ENCODE data around the gene CBLC. TPM values are rescaled to one million over a fixed set of nuclear protein-coding genes. Genes with fewer than 3 reads are reported as not detected.
A peak's percentile ranks its signal among the peaks of the same experiment; 100 is the strongest.

Gene CBLC
- total RNA-seq, 1 donor from 2014 or later = not detected

GRCh38 chr19:44845286-44845611, 67.6 kb downstream of the CBLC start:
- Mint-ChIP-seq H3K9me3 (ENCODE audit: unreplicated experiment) (no peaks in the 10 kb centered on the region), H3K4me1 (ENCODE audit: unreplicated experiment) (peaks cover 29% of the 10 kb centered on the region), H3K4me3 (ENCODE audit: unreplicated experiment) (peak overlapping the region; percentile 90), H3K27ac (ENCODE audit: unreplicated experiment) (peak overlapping the region; percentile 85), H3K36me3 (ENCODE audit: unreplicated experiment) (no peaks in the 10 kb centered on the region), H3K27me3 (ENCODE audit: unreplicated experiment) (no peaks in the 10 kb centered on the region)
- no peak for TF ChIP-seq CTCF (IDR thresholded peaks at IDR 0.05)
- DNase-seq (ENCODE audit: extremely low spot score, unreplicated experiment) = no peak

GRCh38 chr19:44845612-44846454, 68.1 kb downstream of the CBLC start, which contains the start of gene NECTIN2:
Gene NECTIN2 (plus strand): TSS chr19:44846297. CDS start chr19:44846526, 229 bp downstream.
- peak; percentile 80 for TF ChIP-seq CTCF (IDR thresholded peaks at IDR 0.05)
- H3K4me1 Mint-ChIP-seq (ENCODE audit: unreplicated experiment) = peaks cover 31% of the 10 kb centered on the region

GRCh38 chr19:44846455-44847143, 68.9 kb downstream of the CBLC start:
- Mint-ChIP-seq H3K4me3 (ENCODE audit: unreplicated experiment) (peak overlapping the region; percentile 90), H3K27me3 (ENCODE audit: unreplicated experiment) (no peaks in the 10 kb centered on the region), H3K27ac (ENCODE audit: unreplicated experiment) (peak overlapping the region; percentile 98), H3K4me1 (ENCODE audit: unreplicated experiment) (peaks cover 32% of the 10 kb centered on the region), H3K9me3 (ENCODE audit: unreplicated experiment) (no peaks in the 10 kb centered on the region), H3K36me3 (ENCODE audit: unreplicated experiment) (no peaks in the 10 kb centered on the region)
- TF ChIP-seq CTCF (IDR thresholded peaks at IDR 0.05) = no peak
- DNase-seq (ENCODE audit: extremely low spot score, unreplicated experiment) = no peak

More at GRCh38 chr19:44845612-44846454, 68.1 kb downstream of the CBLC start, which contains the start of gene NECTIN2:
- Mint-ChIP-seq H3K4me3 (ENCODE audit: unreplicated experiment) (peak within 1 kb of the TSS; percentile 90), H3K36me3 (ENCODE audit: unreplicated experiment) (no peaks in the 10 kb centered on the region), H3K27me3 (ENCODE audit: unreplicated experiment) (no peaks in the 10 kb centered on the region), H3K9me3 (ENCODE audit: unreplicated experiment) (no peaks in the 10 kb centered on the region), H3K27ac (ENCODE audit: unreplicated experiment) (peak within 1 kb of the TSS; percentile 98)
- peak; percentile 100 for DNase-seq (ENCODE audit: extremely low spot score, unreplicated experiment)

GRCh38 chr19:44847144-44848035, 69.7 kb downstream of the CBLC start:
- peaks cover 36% of the 10 kb centered on the region for H3K4me1 Mint-ChIP-seq (ENCODE audit: unreplicated experiment)
- H3K27ac Mint-ChIP-seq (ENCODE audit: unreplicated experiment) = peak overlapping the region; percentile 98
- H3K27me3 Mint-ChIP-seq (ENCODE audit: unreplicated experiment) = no peaks in the 10 kb centered on the region
- TF ChIP-seq CTCF (IDR thresholded peaks at IDR 0.05) = no peak
- peak overlapping the region; percentile 90 for H3K4me3 Mint-ChIP-seq (ENCODE audit: unreplicated experiment)
- no peaks in the 10 kb centered on the region for H3K36me3 Mint-ChIP-seq (ENCODE audit: unreplicated experiment)
- H3K9me3 Mint-ChIP-seq (ENCODE audit: unreplicated experiment) = no peaks in the 10 kb centered on the region
- peak; percentile 87 for DNase-seq (ENCODE audit: extremely low spot score, unreplicated experiment)
